Keratinocyte (primary cell): Measurements from ENCODE around the gene FRYL.

Source experiments
- EZH2 ChIP-seq: IDR thresholded peaks from one replicate; pipeline ENCODE4 v1.6.1; 2012; ENCODE audit warnings: inconsistent platforms, mild to moderate bottlenecking, low read length, moderate library complexity
- TF ChIP-seq, protein P1 (sequence below), 3 experiments: IDR thresholded peaks in 1 of 3; conservative IDR thresholded peaks in 1 of 3; optimal IDR thresholded peaks in 1 of 3; 2 replicates in 2 of 3; 3 replicates in 1 of 3; pipeline versions ENCODE3 to v1.5.1; 2011; ENCODE audit warnings: low read length in 3 of 3, mild to moderate bottlenecking in 3 of 3, moderate library complexity in 2 of 3, control low read depth in 1 of 3, inconsistent platforms in 1 of 3; ENCODE audit not compliant: insufficient read depth in 2 of 3; ENCODE audit errors: extremely low read depth in 1 of 3

- TF ChIP-seq, protein P1, sequence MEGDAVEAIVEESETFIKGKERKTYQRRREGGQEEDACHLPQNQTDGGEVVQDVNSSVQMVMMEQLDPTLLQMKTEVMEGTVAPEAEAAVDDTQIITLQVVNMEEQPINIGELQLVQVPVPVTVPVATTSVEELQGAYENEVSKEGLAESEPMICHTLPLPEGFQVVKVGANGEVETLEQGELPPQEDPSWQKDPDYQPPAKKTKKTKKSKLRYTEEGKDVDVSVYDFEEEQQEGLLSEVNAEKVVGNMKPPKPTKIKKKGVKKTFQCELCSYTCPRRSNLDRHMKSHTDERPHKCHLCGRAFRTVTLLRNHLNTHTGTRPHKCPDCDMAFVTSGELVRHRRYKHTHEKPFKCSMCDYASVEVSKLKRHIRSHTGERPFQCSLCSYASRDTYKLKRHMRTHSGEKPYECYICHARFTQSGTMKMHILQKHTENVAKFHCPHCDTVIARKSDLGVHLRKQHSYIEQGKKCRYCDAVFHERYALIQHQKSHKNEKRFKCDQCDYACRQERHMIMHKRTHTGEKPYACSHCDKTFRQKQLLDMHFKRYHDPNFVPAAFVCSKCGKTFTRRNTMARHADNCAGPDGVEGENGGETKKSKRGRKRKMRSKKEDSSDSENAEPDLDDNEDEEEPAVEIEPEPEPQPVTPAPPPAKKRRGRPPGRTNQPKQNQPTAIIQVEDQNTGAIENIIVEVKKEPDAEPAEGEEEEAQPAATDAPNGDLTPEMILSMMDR (optimal IDR thresholded peaks at IDR 0.05 in 1 of 3, IDR thresholded peaks at IDR 0.05 in 1 of 3, conservative IDR thresholded peaks at IDR 0.05 in 1 of 3; ENCODE audit: extremely low read depth in 1 of 3, insufficient read depth in 2 of 3, low read length in 3 of 3) = no peak
- TF ChIP-seq EZH2 = no peak
These were observed 226.4 kb downstream of the FRYL start for GRCh38 chr4:48553720-48554119.
